ENCODE measurements around the gene NEK11. TPM values are rescaled to one million over a fixed set of nuclear protein-coding genes. Genes with fewer than 3 reads are reported as not detected.
A peak's percentile ranks its signal among the peaks of the same experiment; 100 is the strongest.

The NEK11 gene
- total RNA-seq, 1 donor from 2014 or later = 1.1 TPM

- Mint-ChIP-seq H3K9me3 (peaks cover 4% of the 10 kb centered on the region), H3K27ac (no peak overlapping the region), H3K4me3 (ENCODE audit: low read depth) (no peak overlapping the region), H3K27me3 (ENCODE audit: low read depth) (peaks cover 7% of the 10 kb centered on the region), H3K36me3 (ENCODE audit: low read depth) (no peaks in the 10 kb centered on the region), H3K4me1 (ENCODE audit: low read depth) (peaks cover 5% of the 10 kb centered on the region)
- no peak for DNase-seq (ENCODE audit: low spot score)
- intact Hi-C loops (cut with micrococcal nuclease) = no loop called here
Measured at GRCh38 chr3:131169331-131169730, 142.7 kb downstream of the NEK11 start.

GRCh38 chr3:131172502-131173200, 146.0 kb downstream of the NEK11 start:
- no peak overlapping the region for H3K27ac Mint-ChIP-seq
- H3K4me1 Mint-ChIP-seq (ENCODE audit: low read depth) = peaks cover 16% of the 10 kb centered on the region
- no peak overlapping the region for H3K4me3 Mint-ChIP-seq (ENCODE audit: low read depth)
- no peaks in the 10 kb centered on the region for H3K27me3 Mint-ChIP-seq (ENCODE audit: low read depth)
- no peak for DNase-seq (ENCODE audit: low spot score)
- H3K36me3 Mint-ChIP-seq (ENCODE audit: low read depth) = no peaks in the 10 kb centered on the region
- peaks cover 4% of the 10 kb centered on the region for H3K9me3 Mint-ChIP-seq
- intact Hi-C loops (cut with micrococcal nuclease) = loop anchor here (10.0 kb wide), 1 partner anchor 212 kb away; the partner anchor contains the start of gene NUDT16

- H3K36me3 Mint-ChIP-seq (ENCODE audit: low read depth) = no peaks in the 10 kb centered on the region
- intact Hi-C loops (cut with micrococcal nuclease) = loop anchor here (10.0 kb wide), 1 partner anchor 210 kb away; the partner anchor contains the start of gene NUDT16
- H3K4me1 Mint-ChIP-seq (ENCODE audit: low read depth) = peaks cover 16% of the 10 kb centered on the region
- H3K27ac Mint-ChIP-seq = peak overlapping the region; percentile 22
- H3K27me3 Mint-ChIP-seq (ENCODE audit: low read depth) = no peaks in the 10 kb centered on the region
- H3K4me3 Mint-ChIP-seq (ENCODE audit: low read depth) = no peak overlapping the region
- peaks cover 4% of the 10 kb centered on the region for H3K9me3 Mint-ChIP-seq
- DNase-seq (ENCODE audit: low spot score) = peak; percentile 21
Measured at GRCh38 chr3:131174752-131175151, 148.1 kb downstream of the NEK11 start.

GRCh38 chr3:131178710-131179375, 152.2 kb downstream of the NEK11 start:
- H3K36me3 Mint-ChIP-seq (ENCODE audit: low read depth) = no peaks in the 10 kb centered on the region
- H3K4me3 Mint-ChIP-seq (ENCODE audit: low read depth) = no peak overlapping the region
- H3K27me3 Mint-ChIP-seq (ENCODE audit: low read depth) = no peaks in the 10 kb centered on the region
- no peak overlapping the region for H3K27ac Mint-ChIP-seq
- peaks cover 10% of the 10 kb centered on the region for H3K4me1 Mint-ChIP-seq (ENCODE audit: low read depth)
- no peak for DNase-seq (ENCODE audit: low spot score)
- H3K9me3 Mint-ChIP-seq = peaks cover 4% of the 10 kb centered on the region
- intact Hi-C loops (cut with micrococcal nuclease) = loop anchor here (10.0 kb wide), 1 partner anchor 206 kb away; the partner anchor contains the start of gene NUDT16

- H3K27ac Mint-ChIP-seq = no peak overlapping the region
- no peak overlapping the region for H3K4me3 Mint-ChIP-seq (ENCODE audit: low read depth)
- H3K27me3 Mint-ChIP-seq (ENCODE audit: low read depth) = no peaks in the 10 kb centered on the region
- no peaks in the 10 kb centered on the region for H3K4me1 Mint-ChIP-seq (ENCODE audit: low read depth)
- intact Hi-C loops (cut with micrococcal nuclease) = no loop called here
- no peak for DNase-seq (ENCODE audit: low spot score)
- no peaks in the 10 kb centered on the region for H3K36me3 Mint-ChIP-seq (ENCODE audit: low read depth)
- H3K9me3 Mint-ChIP-seq = no peaks in the 10 kb centered on the region
Measured at GRCh38 chr3:131192701-131193100, 166.0 kb downstream of the NEK11 start.

GRCh38 chr3:131193641-131194238, 167.1 kb downstream of the NEK11 start:
- Mint-ChIP-seq H3K27ac (no peak overlapping the region), H3K4me3 (ENCODE audit: low read depth) (no peak overlapping the region)

GRCh38 chr3:131194816-131195215, 168.1 kb downstream of the NEK11 start:
- no peak overlapping the region for H3K4me3 Mint-ChIP-seq (ENCODE audit: low read depth)
- DNase-seq (ENCODE audit: low spot score) = no peak
- intact Hi-C loops (cut with micrococcal nuclease) = no loop called here
- H3K9me3 Mint-ChIP-seq = peaks cover 4% of the 10 kb centered on the region
- no peaks in the 10 kb centered on the region for H3K27me3 Mint-ChIP-seq (ENCODE audit: low read depth)
- no peaks in the 10 kb centered on the region for H3K36me3 Mint-ChIP-seq (ENCODE audit: low read depth)
- no peaks in the 10 kb centered on the region for H3K4me1 Mint-ChIP-seq (ENCODE audit: low read depth)
- no peak overlapping the region for H3K27ac Mint-ChIP-seq

More at GRCh38 chr3:131193641-131194238, 167.1 kb downstream of the NEK11 start:
- H3K36me3 Mint-ChIP-seq (ENCODE audit: low read depth) = no peaks in the 10 kb centered on the region
- intact Hi-C loops (cut with micrococcal nuclease) = no loop called here
- no peaks in the 10 kb centered on the region for H3K27me3 Mint-ChIP-seq (ENCODE audit: low read depth)
- DNase-seq (ENCODE audit: low spot score) = no peak
- no peaks in the 10 kb centered on the region for H3K9me3 Mint-ChIP-seq
- no peaks in the 10 kb centered on the region for H3K4me1 Mint-ChIP-seq (ENCODE audit: low read depth)

GRCh38 chr3:131200636-131201199, 174.0 kb downstream of the NEK11 start:
- H3K27me3 Mint-ChIP-seq (ENCODE audit: low read depth) = no peaks in the 10 kb centered on the region
- no peak overlapping the region for H3K4me3 Mint-ChIP-seq (ENCODE audit: low read depth)
- H3K36me3 Mint-ChIP-seq (ENCODE audit: low read depth) = no peaks in the 10 kb centered on the region
- peaks cover 21% of the 10 kb centered on the region for H3K9me3 Mint-ChIP-seq
- no peak overlapping the region for H3K27ac Mint-ChIP-seq
- intact Hi-C loops (cut with micrococcal nuclease) = no loop called here
- H3K4me1 Mint-ChIP-seq (ENCODE audit: low read depth) = no peaks in the 10 kb centered on the region
- no peak for DNase-seq (ENCODE audit: low spot score)

GRCh38 chr3:131216330-131216729, 189.7 kb downstream of the NEK11 start:
- Mint-ChIP-seq H3K4me1 (ENCODE audit: low read depth) (peaks cover 6% of the 10 kb centered on the region), H3K27ac (no peak overlapping the region), H3K9me3 (no peaks in the 10 kb centered on the region), H3K27me3 (ENCODE audit: low read depth) (no peaks in the 10 kb centered on the region), H3K4me3 (ENCODE audit: low read depth) (no peak overlapping the region), H3K36me3 (ENCODE audit: low read depth) (no peaks in the 10 kb centered on the region)
- intact Hi-C loops (cut with micrococcal nuclease) = no loop called here
- no peak for DNase-seq (ENCODE audit: low spot score)

GRCh38 chr3:131216801-131217200, 190.1 kb downstream of the NEK11 start:
- no peak overlapping the region for H3K27ac Mint-ChIP-seq
- H3K4me3 Mint-ChIP-seq (ENCODE audit: low read depth) = no peak overlapping the region
- H3K27me3 Mint-ChIP-seq (ENCODE audit: low read depth) = no peaks in the 10 kb centered on the region
- H3K9me3 Mint-ChIP-seq = no peaks in the 10 kb centered on the region
- intact Hi-C loops (cut with micrococcal nuclease) = no loop called here
- H3K36me3 Mint-ChIP-seq (ENCODE audit: low read depth) = no peaks in the 10 kb centered on the region
- H3K4me1 Mint-ChIP-seq (ENCODE audit: low read depth) = peaks cover 6% of the 10 kb centered on the region
- DNase-seq (ENCODE audit: low spot score) = no peak

GRCh38 chr3:131217296-131217741, 190.6 kb downstream of the NEK11 start:
- no peak overlapping the region for H3K27ac Mint-ChIP-seq
- H3K4me3 Mint-ChIP-seq (ENCODE audit: low read depth) = no peak overlapping the region
- intact Hi-C loops (cut with micrococcal nuclease) = no loop called here

GRCh38 chr3:131218196-131218595, 191.5 kb downstream of the NEK11 start:
- no peak overlapping the region for H3K27ac Mint-ChIP-seq
- DNase-seq (ENCODE audit: low spot score) = no peak
- intact Hi-C loops (cut with micrococcal nuclease) = no loop called here
- H3K4me3 Mint-ChIP-seq (ENCODE audit: low read depth) = no peak overlapping the region
- H3K4me1 Mint-ChIP-seq (ENCODE audit: low read depth) = peaks cover 6% of the 10 kb centered on the region
- no peaks in the 10 kb centered on the region for H3K9me3 Mint-ChIP-seq
- no peaks in the 10 kb centered on the region for H3K36me3 Mint-ChIP-seq (ENCODE audit: low read depth)
- H3K27me3 Mint-ChIP-seq (ENCODE audit: low read depth) = no peaks in the 10 kb centered on the region

More at GRCh38 chr3:131217296-131217741, 190.6 kb downstream of the NEK11 start:
- Mint-ChIP-seq H3K9me3 (no peaks in the 10 kb centered on the region), H3K27me3 (ENCODE audit: low read depth) (no peaks in the 10 kb centered on the region), H3K4me1 (ENCODE audit: low read depth) (peaks cover 6% of the 10 kb centered on the region), H3K36me3 (ENCODE audit: low read depth) (no peaks in the 10 kb centered on the region)
- DNase-seq (ENCODE audit: low spot score) = no peak
